Measurements from ENCODE around the gene TECTA. TPM values are rescaled to one million over a fixed set of nuclear protein-coding genes. Genes with fewer than 3 reads are reported as not detected.

TECTA gene
- total and polyA plus RNA-seq, 2 of the 8 experiments (the other 6 are each of a cell fraction or from before 2014, with no cell fraction given) = 0.59 to 1.0 TPM

DNA sequence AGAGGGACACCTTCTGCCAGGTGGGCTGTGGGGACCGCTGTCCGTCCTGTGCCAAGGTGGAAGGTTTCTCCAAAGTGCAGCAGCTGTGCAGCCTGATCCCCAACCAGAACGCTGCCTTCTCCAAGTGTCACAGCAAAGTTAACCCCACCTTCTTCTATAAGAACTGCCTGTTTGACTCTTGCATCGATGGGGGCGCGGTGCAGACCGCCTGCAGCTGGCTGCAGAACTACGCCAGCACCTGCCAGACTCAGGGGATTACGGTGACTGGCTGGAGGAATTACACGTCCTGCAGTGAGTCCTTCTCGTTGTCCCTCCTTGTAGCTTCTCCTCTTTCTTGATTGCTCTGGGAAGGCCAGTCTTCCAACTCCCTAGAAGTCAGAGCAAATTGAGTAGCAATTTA lies 44.8 kb downstream of the TECTA start (continued):
- TF ChIP-seq PHF8 (conservative IDR thresholded peaks at IDR 0.05; ENCODE audit: low read depth, low read length) (no peak), KDM5A (IDR thresholded peaks at IDR 0.05; ENCODE audit: low read length) (no peak)

Data from H1 (cell line).